ENCODE data around the gene TRIM59.
A peak's percentile ranks its signal among the peaks of the same experiment; 100 is the strongest.

The TRIM59 gene

GRCh38 chr3:160449636-160450598, at the start of gene TRIM59:
Gene TRIM59, minus strand, starts transcription at chr3:160449786. Its CDS starts 10,603 bp downstream, at chr3:160439183.
- peak in 12 of 14 donors; percentile 19 to 83 (median 62) for DNase-seq

- no peak for DNase-seq
Observed at GRCh38 chr3:160498202-160498601, 48.6 kb upstream of the TRIM59 start.

GRCh38 chr3:160490166-160490565, 40.6 kb upstream of the TRIM59 start:
- DNase-seq: no peak

- no peak for DNase-seq
Observed at GRCh38 chr3:160486459-160486869, 36.9 kb upstream of the TRIM59 start.

- DNase-seq: no peak
Observed at GRCh38 chr3:160482796-160483195, 33.2 kb upstream of the TRIM59 start.

GRCh38 chr3:160481856-160482255, 32.3 kb upstream of the TRIM59 start:
- DNase-seq: no peak

- DNase-seq: no peak
Observed at GRCh38 chr3:160480931-160481330, 31.3 kb upstream of the TRIM59 start.

- no peak for DNase-seq
Observed at GRCh38 chr3:160479376-160479775, 29.8 kb upstream of the TRIM59 start.

GRCh38 chr3:160478338-160478737, 28.8 kb upstream of the TRIM59 start:
- no peak for DNase-seq

- DNase-seq: no peak
Observed at GRCh38 chr3:160477750-160478149, 28.2 kb upstream of the TRIM59 start.

GRCh38 chr3:160475884-160476283, 26.3 kb upstream of the TRIM59 start:
- DNase-seq: no peak

- DNase-seq: no peak
Observed at GRCh38 chr3:160475153-160475552, 25.6 kb upstream of the TRIM59 start.

- no peak for DNase-seq
Observed at GRCh38 chr3:160474416-160474838, 24.8 kb upstream of the TRIM59 start.

- no peak for DNase-seq
Observed at GRCh38 chr3:160473978-160474377, 24.4 kb upstream of the TRIM59 start.

GRCh38 chr3:160473221-160473620, 23.6 kb upstream of the TRIM59 start:
- DNase-seq: no peak

- DNase-seq: no peak
Observed at GRCh38 chr3:160472344-160472743, 22.8 kb upstream of the TRIM59 start.

GRCh38 chr3:160471892-160472291, 22.3 kb upstream of the TRIM59 start:
- DNase-seq: no peak

- DNase-seq: no peak
Observed at GRCh38 chr3:160470181-160470580, 20.6 kb upstream of the TRIM59 start.

- no peak for DNase-seq
Observed at GRCh38 chr3:160464971-160465370, 15.4 kb upstream of the TRIM59 start.

- DNase-seq: peak in 9 of 14 donors; percentile 12 to 52 (median 39)
Observed at GRCh38 chr3:160464321-160464720, 14.7 kb upstream of the TRIM59 start.

- no peak for DNase-seq
Observed at GRCh38 chr3:160460033-160460432, 10.4 kb upstream of the TRIM59 start.

- no peak for DNase-seq
Observed at GRCh38 chr3:160459450-160459970, 9.9 kb upstream of the TRIM59 start.

- no peak for DNase-seq
Observed at GRCh38 chr3:160458151-160458550, 8.6 kb upstream of the TRIM59 start.

GRCh38 chr3:160455846-160456245, 6.3 kb upstream of the TRIM59 start:
- no peak for DNase-seq
